ENCODE data around the gene THEMIS.
"Not testable (repeated sequence)": the region's sequence is repeated elsewhere in the genome, so short reads cannot be mapped to it uniquely, and the experiment has no call there.

Gene THEMIS

DNA sequence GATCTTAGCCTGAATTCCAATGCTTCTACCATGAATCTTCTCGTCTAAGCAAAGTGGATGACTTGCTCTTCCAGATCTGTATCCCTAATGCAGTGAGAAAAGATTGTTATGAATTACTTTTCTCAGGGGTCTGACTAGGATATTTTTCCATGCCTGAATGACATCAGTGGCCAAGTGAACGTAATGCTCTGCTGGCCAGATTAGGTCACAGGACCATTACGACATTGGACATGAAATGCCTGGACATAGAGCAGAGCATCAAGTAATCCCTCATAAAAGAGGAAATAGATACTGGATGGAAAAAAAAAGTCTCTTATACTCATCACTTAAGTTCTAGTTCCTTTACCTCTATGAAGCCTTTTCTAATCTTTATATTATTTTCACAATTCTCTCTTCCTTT lies 12.1 kb upstream of the THEMIS start:
- no peak for DNase-seq

DNA sequence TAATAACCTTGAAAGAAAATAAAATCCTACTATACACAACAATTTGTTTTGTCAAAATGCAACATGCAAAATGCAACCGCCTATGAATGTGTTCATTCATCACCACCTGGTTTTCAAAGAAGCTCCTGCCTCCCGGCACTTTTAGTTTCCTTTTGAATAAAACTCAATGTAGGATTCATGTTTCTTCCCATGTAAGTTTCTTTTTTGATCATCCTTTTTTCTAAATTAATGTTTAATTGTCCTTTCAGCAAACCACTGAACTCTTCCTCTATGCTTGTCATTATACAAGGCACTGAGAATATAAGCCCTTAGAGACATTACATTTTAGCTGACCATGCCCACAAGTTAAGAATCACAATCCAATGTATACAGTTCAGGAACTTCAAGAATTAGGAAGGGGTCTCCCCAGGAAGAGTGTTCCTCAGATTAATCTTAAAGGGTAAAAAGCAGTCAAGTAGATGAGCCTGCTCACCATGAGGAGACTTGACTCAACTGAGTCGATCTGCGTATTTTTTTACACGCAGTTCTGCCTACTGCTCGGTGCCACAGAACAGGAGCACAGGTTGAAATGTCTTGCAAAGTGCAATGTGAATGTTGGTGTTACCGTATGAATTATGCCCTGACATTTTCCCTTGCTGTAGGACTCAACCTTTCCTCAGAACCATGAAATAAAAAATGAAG lies 7.2 kb upstream of the THEMIS start:
- no peak for DNase-seq

- DNase-seq: no peak
Measured at GRCh38 chr6:127904160-127904559, 3.3 kb upstream of the THEMIS start.

DNA sequence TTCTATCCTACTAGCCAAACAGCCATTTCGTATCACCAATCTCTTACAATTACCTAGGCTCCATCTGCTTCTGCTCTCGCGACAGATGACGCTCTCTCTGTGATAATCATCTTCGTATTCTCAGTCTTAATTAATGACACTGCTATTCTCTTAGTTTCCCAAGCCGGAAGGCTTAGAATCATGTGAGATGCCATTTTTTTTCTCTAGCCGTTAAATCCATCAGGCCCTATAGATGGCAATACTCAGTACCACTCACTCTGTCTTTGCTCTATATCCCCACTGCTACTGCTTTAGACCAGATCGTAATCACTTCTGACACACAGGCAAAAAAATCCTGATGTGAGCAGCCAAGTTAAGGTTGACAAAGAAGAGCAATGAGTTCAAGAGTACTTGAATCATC lies 2.1 kb upstream of the THEMIS start:
- DNase-seq: no peak

- DNase-seq: no peak
Measured at GRCh38 chr6:127897484-127897883, 3.4 kb downstream of the THEMIS start.

- no peak for DNase-seq
Measured at GRCh38 chr6:127894051-127894450, 6.8 kb downstream of the THEMIS start.

- no peak for DNase-seq
Measured at GRCh38 chr6:127893541-127893940, 7.3 kb downstream of the THEMIS start.

DNA sequence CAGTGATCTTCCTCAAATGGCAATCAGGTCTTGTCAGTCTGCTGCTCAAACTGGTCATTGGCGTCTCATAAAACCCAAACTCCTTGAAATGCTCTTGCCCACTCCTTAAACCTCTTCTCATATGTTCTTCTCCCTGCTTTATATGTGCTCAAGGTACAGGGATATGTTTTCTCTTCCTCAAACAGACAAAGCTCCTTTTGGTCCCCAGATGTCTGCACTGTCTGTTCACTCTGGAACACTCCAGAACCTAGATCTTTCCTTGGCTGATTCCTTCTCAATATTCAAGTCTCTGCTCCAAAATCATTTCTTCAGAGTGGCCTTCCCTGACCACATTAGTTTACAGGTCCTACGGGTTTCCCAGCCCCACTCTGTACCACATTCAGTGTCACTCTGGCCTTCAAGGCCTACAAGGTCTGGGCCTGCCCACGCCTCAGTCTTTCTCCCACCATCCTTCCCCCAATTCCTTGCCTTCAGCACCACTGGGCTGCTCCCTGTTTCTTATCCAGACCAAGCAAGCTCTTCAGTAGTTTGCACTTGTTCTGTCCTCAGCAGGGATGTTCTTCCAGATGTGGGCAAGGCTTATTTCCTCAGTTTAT lies 9.0 kb downstream of the THEMIS start:
- DNase-seq: no peak

DNA sequence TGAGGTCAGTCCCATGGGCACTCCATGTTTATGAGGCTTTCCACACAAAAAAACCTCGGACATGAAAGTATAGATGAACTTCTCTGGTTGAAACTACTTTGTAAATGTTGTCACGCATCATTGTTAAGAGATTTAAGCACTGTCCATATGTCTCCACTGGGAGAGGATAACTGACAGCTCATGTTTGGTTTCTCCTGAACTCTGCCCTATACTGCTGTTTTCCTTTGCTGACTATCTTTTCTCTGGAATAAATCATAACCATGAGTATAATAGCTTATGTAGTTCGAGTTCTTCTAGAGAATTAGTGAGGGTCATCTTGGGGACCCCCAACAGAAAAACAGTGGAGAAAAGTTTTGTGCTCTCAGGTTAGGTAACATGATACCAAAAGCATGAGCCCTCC lies 14.3 kb downstream of the THEMIS start:
- no peak for DNase-seq

GRCh38 chr6:127884134-127884533 lies 16.7 kb downstream of the THEMIS start:
- no peak for DNase-seq

DNA sequence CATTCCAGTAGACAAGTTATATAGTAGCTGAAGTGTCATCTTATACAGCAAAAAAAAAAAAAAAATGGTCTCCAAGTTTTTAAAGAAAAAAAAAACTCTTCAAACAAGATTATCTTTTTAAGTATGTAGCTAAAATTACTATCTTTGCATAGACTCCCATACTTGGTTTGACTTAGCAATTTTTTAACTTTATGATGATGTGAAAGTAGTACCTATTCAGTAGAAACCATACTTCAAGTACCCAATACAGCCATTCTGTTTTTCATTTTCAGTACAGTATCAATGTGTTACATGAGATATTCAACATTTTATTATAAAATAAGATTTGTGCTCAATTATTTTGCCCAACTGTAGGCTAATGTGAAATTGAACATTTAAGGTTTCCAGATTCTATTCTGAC lies 18.9 kb downstream of the THEMIS start:
- not testable (repeated sequence) for DNase-seq

DNA sequence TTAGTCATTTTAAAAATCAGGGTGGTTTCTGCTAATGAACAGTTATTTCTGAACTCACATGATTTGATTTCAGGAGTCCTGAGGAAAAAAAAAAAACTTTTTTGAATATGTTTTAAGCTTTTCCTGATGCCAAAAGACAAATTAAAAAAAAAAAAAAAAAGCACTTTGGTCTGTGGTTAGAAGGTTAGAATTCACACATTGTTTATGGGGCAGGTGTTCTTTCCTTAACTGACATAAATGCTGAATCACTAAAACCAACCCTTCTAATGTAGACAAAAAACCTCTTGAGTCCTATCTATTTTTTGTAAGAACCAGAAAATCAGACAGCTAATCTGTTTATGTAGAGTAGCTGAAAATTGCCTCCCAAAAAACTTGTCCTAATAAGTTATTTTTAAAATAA lies 20.4 kb downstream of the THEMIS start:
- no peak for DNase-seq

- no peak for DNase-seq
Measured at GRCh38 chr6:127879685-127880084, 21.2 kb downstream of the THEMIS start.

GRCh38 chr6:127878115-127878514 lies 22.7 kb downstream of the THEMIS start:
- no peak for DNase-seq

GRCh38 chr6:127877231-127877630 lies 23.6 kb downstream of the THEMIS start:
- DNase-seq: no peak

DNA sequence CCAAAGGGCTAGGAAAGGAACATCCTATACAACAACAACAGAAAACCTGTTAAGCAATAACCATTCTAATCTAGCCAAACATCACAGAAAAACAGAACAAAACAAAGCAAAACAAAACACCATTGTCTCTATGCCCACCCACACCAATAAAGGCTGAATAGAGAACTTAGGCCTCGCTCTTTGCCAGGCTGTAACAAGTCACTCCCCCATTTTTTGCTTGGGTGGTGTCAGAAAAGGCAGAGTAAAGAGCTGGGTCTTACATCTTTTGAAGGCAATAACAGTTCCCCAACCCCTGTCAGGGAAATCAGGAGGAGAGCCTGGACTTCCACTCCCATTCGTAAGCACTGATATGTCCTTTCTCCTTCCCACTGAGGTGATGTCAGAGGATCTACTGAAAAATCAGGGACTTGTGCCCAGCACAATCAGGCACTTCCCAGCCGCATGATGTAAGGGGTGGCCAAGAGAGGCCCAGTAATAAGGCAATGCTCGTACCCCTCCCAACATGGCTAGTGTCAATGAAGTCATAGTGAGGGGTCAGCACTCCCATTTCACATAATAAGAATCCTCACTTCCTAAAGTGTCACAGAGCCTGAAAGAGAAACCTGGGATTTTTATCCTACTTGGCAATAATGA lies 31.0 kb downstream of the THEMIS start:
- DNase-seq: no peak

DNA sequence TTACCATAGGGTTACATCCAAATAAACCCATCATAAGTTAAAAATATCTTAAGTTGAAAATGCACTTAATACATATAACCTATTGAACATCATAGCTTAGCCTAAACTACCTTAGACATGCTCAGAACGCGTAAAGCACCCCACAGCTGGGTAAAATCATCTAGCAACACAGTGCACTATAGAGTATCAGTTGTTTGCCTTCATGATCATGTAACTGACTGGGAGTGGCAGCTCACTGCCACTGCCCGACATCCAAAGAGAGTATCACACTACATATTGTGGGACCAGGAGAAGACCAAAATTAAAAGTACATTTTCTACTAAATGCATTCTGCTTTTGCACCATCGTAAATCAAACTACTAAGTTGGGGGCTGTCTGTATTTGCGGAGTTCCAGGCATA lies 31.7 kb downstream of the THEMIS start:
- no peak for DNase-seq

DNA sequence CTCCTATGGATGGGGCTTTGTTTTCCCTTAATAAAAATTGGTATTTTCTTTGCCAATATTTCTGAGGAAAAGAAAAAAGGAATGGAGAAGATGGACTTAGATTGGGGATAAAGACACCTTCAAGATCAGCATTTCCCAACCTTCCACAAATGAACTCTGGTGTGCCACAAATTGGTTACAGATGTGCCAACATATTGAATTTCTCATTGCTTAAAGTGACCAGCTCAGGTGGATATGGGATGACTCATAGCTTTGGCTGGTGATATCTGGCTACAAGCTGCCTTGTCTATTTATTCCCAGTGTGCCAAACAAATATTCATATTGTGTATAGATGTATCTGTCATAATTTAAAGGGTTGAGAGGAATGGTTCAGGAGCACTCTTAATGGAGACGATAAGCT lies 32.5 kb downstream of the THEMIS start:
- no peak for DNase-seq

DNA sequence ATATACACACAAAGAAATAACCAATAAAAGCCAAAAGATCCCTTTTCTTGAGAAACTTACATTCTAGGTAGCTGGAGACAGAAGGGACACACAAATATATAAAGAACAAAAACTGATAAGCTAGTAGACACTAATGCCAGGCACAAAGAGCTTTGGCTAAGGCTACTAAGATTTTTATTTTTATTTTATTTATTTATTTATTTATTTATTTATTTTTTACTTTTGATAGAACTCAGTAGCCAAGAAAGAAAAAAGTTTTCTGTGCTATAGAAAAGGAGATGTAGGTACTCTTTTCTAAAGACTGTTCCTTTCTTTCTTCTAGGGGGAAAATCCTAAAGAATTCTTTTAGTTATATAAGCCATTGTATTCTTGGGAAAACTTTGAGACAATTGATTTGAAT lies 34.1 kb downstream of the THEMIS start:
- no peak for DNase-seq

DNA sequence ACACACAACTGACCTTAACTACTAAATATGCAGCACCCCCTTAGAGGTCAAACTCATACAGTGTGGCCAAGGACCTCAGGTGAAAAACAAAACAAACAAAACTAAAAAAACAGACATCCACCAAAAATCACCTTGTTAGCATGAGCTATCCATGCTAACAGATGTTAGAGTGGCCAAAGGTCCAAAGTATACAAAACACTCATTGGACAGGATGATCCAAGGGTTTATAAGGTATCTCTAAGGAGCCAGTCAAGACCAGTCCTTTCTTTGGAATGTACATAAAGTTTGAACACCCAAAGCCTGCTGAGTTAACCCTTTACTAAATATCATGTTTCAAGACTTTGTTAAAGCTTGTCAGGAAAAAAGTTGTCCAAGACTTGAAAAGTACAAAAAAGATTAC lies 35.8 kb downstream of the THEMIS start:
- DNase-seq: no peak

GRCh38 chr6:127864701-127865100 lies 36.2 kb downstream of the THEMIS start:
- DNase-seq: no peak

GRCh38 chr6:127860723-127861122 lies 40.1 kb downstream of the THEMIS start:
- DNase-seq: no peak

DNA sequence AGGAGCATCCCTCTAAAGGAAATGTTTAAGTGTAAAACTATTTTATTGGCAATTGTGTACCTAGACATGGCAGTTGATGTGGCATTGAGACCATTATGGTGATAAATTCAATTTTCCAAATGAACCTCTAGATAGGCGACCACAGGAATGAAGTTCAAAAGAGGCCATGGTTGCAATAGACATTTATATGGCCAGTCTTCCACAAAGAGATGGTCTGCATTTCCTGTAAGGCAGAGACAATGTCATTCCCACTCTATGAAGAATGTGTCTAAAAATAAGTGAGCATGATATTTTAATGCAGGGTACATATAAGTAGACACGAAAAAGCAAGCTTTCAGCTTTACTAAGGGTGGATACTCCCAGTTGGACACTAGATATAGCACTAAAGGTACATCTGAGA lies 40.9 kb downstream of the THEMIS start:
- no peak for DNase-seq

GRCh38 chr6:127858727-127859391 lies 42.0 kb downstream of the THEMIS start:
- DNase-seq: no peak
